Fibroblast of mammary gland (primary cell): ENCODE measurements around the gene XIRP1.
A peak's percentile ranks its signal among the peaks of the same experiment; 100 is the strongest.

Source experiments
- DNase-seq: peaks from one replicate; pipeline ENCODE4 v3.0.0-alpha.2; 2010; ENCODE audit warnings: low read depth
- H3K4me3 ChIP-seq: 2 replicates; pipeline ENCODE4 v1.5.1; 2011; ENCODE audit warnings: low read depth, mild to moderate bottlenecking, low read length, moderate library complexity; ENCODE audit not compliant: control insufficient read depth
- TF ChIP-seq, protein P1 (sequence below): conservative IDR thresholded peaks from 2 replicates; pipeline ENCODE4 v1.5.1; 2011; ENCODE audit warnings: low read depth, low read length, inconsistent platforms; ENCODE audit not compliant: control insufficient read depth, insufficient read depth

Gene XIRP1

DNA sequence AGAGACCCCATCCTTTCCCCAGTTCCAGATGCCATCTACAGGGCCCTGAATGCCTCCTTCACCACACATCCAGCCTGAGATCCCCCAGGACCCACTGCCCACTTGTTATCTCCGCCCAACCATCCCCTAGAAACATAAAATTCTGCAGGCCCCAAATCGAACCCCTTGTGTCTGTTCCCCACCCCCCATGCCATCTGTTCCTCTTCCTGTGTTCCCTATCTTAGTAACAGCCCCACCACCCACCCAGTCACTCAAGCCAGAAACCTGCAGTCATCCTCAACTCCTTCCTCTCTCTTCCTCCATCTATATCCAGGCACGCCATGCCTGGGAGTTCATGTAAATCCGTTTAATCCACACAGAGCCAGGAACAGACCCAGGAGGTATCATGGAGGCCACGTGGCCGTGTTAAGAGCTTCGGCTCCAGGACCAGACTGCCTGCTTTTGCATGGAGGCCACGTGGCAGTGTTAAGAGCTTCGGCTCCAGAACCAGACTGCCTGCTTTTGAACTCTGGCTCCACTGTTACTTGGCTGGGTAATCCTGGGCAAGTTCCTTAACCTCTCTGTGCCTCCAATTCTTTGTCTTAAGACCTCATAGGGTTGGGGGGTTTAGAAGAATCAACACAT lies 43.8 kb downstream of the XIRP1 start:
- TF ChIP-seq, protein P1, sequence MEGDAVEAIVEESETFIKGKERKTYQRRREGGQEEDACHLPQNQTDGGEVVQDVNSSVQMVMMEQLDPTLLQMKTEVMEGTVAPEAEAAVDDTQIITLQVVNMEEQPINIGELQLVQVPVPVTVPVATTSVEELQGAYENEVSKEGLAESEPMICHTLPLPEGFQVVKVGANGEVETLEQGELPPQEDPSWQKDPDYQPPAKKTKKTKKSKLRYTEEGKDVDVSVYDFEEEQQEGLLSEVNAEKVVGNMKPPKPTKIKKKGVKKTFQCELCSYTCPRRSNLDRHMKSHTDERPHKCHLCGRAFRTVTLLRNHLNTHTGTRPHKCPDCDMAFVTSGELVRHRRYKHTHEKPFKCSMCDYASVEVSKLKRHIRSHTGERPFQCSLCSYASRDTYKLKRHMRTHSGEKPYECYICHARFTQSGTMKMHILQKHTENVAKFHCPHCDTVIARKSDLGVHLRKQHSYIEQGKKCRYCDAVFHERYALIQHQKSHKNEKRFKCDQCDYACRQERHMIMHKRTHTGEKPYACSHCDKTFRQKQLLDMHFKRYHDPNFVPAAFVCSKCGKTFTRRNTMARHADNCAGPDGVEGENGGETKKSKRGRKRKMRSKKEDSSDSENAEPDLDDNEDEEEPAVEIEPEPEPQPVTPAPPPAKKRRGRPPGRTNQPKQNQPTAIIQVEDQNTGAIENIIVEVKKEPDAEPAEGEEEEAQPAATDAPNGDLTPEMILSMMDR = no peak
- no peak for DNase-seq
- no peak overlapping the region for H3K4me3 ChIP-seq

DNA sequence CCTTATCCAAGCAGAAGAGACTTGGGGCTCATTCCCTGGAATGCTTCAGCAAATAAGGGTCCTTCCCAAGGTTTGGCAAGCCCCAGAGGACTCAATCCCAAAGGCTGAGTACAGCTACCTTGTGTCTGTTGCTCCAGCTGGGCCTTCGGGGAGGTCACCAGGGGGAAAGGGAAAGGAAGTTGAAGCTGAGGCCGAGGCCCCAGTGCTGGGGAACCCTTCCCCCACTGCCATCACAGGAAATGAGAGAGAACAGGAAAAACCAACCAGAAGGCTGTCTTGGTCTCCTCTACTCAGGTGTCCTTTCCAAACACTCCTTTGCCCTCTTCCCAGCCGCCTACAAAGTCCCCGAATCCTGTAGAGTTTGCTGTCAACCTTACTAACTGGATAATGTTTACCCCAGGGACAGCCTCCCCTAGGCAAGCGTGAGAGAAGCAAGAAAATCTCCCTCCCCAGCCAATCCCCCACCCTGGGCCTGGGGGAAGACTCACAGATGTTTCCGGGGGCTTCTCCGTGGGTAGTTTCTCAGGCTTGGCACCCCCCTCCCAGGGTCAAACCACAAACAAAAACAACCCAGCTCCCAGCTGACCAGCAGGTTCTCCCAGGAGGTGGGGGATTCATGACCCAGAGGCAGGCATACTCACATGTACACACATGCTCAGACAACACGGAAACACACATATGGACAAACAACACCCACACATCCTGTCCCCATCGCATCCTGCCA lies 44.5 kb downstream of the XIRP1 start:
- TF ChIP-seq, protein P1 = no peak
- no peak overlapping the region for H3K4me3 ChIP-seq
- peak; percentile 51 for DNase-seq

DNA sequence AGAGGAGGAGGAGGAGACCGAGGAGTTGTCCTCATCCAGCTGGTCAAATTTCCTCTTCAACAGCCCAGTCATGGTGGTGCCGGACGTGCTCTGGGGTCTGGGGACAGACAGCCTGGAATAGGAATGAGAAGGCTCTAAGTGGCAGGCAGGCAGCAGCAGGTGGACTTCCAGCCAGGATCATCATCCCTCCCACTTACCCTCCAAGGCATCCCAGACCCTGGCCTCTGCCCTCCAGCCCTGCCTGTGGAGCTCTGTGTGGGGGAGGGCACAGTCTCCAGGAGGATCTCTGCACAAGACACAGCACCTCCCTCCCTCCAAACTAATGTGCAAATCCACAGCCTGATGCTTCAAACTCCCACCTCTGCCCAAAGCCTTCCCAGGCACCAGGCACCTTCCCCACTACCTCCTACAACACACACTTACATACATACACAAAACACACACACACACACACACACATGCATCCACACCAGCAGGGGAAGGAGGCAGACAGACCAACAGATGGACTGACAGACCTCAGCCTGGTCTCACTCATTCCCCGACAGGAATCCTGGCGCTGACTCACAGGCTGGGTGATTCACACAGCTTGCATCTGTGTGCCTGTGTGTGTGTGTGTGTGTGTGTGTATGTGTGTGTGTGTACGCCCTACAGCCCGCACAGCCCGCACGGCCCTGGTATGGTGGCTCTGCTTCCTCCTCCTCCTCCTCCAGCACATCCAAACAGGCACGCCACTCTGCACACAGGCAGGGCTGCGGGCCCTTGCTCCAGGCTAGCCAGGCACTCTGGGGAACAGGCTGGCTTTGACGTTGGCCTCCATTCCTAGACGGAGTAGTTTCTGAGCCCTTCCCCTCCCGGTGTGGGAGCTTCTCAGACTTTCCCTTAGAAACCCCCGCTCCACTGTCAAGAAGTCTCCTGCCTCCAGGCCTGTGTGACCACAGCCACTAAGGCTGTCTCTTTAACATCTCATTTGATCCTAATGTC lies 45.5 kb downstream of the XIRP1 start:
- H3K4me3 ChIP-seq = no peak overlapping the region
- DNase-seq = peak; percentile 98
- TF ChIP-seq, protein P1 = no peak

DNA sequence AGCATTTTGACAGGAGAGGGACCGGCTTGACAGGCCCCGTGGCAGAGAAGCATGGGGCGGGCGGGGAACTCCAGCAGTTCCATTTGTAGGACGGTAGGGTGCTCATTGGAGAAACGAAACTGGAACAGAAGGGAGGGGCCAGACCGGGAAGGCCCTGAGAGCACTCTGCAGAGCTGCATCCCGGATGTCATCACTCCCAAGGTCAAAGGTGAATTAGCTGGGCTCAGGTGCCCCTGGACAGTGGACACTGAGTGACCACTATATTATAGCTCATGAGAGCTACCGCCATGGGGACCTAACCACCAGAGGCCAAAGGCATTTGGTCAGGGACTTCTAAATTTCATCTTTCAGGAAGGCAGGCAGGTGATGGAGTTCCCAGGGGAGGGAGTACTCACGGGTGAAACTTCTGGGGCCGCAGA lies 46.3 kb downstream of the XIRP1 start:
- H3K4me3 ChIP-seq = no peak overlapping the region
- TF ChIP-seq, protein P1 = no peak
- DNase-seq = peak; percentile 35

DNA sequence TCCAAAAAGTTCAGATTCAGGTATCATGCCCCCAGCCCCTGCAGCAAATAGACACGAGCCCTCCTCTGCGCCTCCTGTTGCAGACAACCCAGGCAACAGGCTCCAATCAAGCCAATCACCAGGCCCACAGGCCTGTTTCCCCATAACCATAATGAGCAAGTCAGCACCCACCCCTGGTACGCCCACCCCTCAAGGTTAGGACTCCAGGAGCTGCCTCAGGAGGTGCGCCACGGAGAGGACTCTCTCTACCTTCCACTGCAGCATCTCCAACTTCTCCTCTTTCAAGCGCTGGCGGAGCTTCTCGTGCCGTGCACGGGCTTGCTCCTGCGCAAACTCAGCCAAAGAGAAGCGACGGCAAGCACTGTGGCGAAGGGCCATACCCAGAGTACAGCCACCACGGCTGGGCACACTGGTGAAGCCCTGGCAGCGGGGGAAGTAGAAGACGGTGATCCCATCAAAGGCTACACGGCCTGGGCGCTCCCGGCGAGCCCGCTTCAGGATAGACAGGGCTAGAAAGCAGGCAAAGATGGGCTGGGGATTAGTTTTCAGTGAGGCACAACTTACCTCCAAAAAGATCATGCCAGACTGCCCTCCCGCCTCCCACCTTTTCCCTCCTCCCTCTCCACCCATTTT lies 47.5 kb downstream of the XIRP1 start:
- TF ChIP-seq, protein P1 = no peak
- H3K4me3 ChIP-seq = no peak overlapping the region
- DNase-seq = no peak

DNA sequence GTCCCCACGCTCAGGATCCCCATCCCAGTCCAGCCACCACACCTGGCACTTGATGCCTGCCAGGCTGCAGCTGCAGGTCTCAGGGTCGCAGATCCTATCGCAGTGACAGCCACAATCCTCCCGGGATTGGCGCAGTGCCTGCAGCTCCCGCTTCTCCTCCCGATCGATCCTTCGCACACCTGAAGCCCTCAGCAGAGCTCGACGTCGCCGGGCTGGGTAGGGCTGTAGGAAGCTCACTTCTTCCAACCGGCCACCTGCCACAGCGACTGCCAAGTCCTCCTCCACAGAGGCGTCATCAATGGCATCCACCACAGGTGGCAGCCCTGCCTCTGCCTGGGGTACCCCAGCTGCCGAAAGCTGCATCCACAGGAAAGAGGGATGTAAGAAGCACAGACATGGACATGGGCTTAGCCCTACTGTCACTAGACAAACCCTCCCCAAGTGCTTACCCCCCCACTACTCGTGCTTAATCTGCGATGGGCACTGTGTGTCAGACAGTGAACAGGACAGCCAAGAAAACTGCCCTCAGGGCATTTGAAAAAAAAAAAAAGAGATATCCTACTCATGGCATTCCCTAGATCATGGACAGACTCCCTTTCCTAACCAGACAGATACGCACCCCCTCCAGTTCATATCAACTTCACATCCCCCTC lies 48.2 kb downstream of the XIRP1 start:
- H3K4me3 ChIP-seq = no peak overlapping the region
- TF ChIP-seq, protein P1 = no peak
- no peak for DNase-seq
